GM21360 (cell line): ENCODE data around the gene MKX.

Source experiments
- ATAC-seq: cut with Tn5 transposase; IDR thresholded peaks from one replicate; pipeline ENCODE4 v1.9.1; 2021; ENCODE audit warnings: mild to moderate bottlenecking, moderate library complexity; ENCODE audit not compliant: unreplicated experiment

The MKX gene

GRCh38 chr10:27745732-27746396, at the start of gene MKX:
MKX (minus strand) TSS chr10:27745819; CDS start chr10:27743415, 2,404 bp downstream.
- no peak for ATAC-seq

DNA sequence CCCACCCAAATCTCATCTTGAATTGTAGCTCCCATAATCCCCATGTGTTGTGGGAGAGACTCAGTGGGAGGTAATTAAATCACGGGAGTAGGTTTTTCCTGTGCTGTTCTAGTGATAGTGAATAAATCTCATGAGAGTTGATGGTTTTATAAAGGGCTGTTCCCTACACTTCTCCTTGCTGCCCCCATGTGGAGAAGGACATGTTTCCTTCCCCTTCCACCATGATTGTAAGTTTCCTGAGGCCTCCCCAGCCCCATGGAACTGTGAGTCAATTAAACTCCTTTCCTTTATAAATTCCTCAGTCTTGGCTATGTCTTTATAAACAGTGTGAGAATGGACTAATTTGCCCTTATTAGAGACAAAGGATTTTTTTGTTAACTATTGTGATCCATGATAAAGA, 48.5 kb upstream of the MKX start:
- no peak for ATAC-seq

DNA sequence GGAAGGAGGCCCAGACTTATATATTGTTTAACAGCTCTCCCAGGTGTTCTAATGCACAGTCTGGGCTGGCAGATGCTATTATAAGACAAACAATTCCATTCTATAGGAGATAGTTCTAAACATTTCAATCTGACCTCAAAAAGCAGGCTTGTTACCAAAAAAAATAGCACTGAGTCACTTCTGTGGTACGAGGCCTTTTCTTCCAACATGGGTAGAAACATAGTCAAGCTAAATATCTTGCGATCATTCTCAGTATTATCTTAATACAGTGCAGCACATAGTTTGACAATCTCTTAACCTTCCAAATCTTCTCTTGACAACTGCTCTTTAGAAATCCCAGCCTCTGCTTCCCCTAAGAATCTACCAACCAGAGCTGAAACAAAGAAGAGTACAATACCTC, 46.6 kb upstream of the MKX start:
- no peak for ATAC-seq

DNA sequence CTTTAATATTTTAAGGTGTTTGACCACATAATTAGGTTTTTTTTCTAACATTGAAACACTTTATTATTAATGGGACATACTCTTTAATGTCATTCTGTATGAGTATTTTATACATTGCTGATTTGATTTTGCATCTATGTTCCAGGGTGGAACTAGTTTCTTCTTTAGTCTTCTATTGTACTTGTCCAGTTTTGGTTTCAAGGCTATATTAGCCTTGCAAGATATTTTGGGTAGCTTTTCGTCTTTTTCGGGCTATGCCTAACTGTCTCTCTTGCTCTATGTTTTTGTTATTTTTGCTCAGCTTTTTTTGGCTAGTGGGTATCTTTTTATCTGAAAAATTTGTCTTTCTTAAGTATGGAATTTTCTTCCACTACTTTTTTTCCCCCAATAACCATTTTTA, 38.7 kb upstream of the MKX start:
- ATAC-seq: no peak

DNA sequence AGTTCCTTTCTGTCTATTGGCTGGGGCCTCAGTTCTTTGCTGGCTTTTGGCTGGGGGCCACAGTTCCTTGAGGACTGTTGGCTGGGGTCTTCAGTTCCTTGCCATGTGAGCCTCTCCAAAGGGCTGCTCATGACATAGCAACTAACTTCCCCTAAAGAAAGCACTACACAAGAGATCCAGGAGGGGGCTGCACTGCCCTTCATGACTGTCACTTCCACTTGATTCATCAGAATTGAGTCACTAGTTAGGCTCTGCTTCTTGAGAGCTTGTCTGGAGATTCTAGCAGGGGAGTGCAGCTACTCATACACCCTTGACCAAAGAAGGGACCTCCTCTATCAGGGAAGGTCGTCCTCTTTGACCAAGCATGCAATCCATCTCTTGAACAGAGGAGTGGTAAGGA, 38.0 kb upstream of the MKX start:
- no peak for ATAC-seq

GRCh38 chr10:27779462-27780015, 33.9 kb upstream of the MKX start:
- no peak for ATAC-seq

DNA sequence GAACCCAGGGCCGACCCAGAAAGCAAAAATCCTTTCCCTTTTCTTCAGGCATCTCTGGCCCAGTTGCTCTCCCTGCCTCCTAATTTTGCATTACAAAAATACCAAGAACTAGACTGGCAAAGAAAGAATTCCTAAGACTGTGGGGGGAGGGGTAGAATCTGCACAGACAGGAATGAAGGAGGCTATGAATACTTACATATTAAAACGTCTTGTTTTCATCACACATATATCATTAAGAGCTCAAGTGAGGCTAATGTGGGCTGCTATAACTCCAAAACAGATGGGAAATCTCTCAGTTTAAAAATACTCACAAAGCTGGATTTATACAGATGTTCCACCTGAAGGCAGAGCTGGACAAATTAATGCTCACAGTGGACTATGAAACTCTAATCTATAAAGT, 29.2 kb upstream of the MKX start:
- no peak for ATAC-seq

- ATAC-seq: no peak
Observed at GRCh38 chr10:27771231-27771630, 25.6 kb upstream of the MKX start.

DNA sequence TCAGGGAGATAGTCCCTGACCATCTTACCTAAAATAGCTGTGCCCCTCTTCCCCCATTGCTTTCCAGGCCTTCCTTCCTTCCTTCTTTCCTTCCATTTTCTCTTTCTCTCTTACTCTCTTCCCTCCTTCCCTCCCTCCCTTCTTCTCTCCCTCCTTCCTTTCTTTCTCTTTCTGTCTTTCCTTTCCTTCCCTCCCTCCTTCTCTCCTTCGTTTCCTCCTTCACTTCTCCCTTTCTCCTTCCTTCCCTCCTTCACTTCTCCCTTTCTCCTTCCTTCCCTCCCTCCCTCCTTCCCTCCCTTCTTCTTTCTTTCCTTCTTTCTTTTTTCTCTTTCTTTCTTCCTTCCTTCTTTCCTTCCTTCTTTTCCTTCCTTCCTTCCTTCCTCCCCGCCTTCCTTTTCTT, 24.6 kb upstream of the MKX start:
- no peak for ATAC-seq

DNA sequence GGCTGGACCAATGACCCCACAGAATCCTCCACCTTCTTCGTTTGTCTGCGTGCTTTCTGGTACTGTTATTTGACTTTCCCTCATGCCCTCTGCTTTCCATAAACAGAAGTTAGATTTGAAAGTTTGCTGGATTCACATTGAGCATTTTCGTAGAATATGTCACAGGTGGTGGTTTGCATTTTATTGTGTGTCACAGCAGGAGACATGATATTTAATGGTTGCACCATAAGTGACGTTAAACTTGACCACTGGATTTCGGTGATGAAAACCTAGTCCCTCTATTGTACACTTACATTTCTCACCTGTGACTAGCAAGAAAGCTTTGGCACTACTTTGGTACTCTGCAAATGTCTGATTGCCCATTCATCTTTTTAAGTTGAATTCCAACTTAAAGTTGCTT, 15.2 kb upstream of the MKX start:
- ATAC-seq: no peak

DNA sequence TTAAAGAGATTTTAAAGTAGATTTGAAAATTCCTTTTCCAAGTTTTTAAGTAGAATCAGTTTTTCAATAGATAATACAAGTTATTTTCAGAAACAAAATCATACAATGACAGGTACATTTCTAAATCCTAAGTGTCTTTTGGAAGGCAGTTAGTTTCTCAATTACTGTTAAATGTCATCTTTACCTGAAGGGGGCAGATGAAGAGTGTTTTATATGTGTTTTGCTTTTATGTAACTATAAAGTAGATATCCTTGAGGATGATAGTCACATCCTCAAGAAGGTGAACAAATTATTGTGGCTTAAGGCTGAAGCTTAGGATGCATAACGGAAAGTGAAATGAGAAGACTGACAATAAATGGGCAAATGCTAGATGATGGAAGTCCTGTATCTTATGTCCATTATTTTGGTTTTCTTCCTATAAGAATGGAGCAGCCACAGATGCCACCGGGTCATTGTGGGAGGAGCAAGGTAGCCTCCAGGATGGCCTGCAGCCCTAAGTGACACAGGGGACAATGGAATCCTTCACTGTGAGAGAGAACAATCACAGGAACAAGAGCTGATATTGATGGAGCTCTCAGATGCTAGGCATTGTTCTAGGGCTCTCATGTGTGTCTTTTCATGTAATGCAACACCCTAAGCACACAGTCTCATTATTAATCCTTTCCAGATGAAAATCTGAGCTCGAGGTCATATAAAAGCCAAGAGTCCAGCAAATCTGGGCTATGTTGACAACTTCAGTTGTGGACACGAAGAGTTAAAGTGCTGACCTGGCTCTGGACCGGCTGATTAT, 14.1 kb upstream of the MKX start:
- ATAC-seq: no peak

GRCh38 chr10:27752673-27753237, 7.1 kb upstream of the MKX start:
- no peak for ATAC-seq

- no peak for ATAC-seq
Observed at GRCh38 chr10:27748601-27749000, 3.0 kb upstream of the MKX start.

GRCh38 chr10:27747096-27747451, 1.5 kb upstream of the MKX start:
- ATAC-seq: no peak

GRCh38 chr10:27746397-27747095, 927 bp upstream of the MKX start:
- ATAC-seq: no peak

GRCh38 chr10:27744802-27745731, 552 bp downstream of the MKX start:
- no peak for ATAC-seq

GRCh38 chr10:27743877-27744801, 1.5 kb downstream of the MKX start:
- ATAC-seq: no peak

- ATAC-seq: no peak
Observed at GRCh38 chr10:27743012-27743876, 2.4 kb downstream of the MKX start.
